H1 (cell line): Measurements from ENCODE around the gene ACSF3. TPM values are rescaled to one million over a fixed set of nuclear protein-coding genes. Genes with fewer than 3 reads are reported as not detected.

Experiments
- CTCF ChIA-PET: fragments of 300-600 bp; sonication (Branson Sonifier 250); formaldehyde crosslinking; loops from one replicate; lab custom pipeline; 2021; ENCODE audit not compliant: partially characterized antibody; lab: Charles Lee
- POLR2A ChIA-PET: fragments of 300-600 bp; sonication (Branson Sonifier 250); formaldehyde crosslinking; loops from one replicate; lab custom pipeline; 2021; ENCODE audit warnings: inconsistent platforms; ENCODE audit not compliant: partially characterized antibody; lab: Charles Lee
- DNase-seq, 2 experiments: peaks; one replicate each; pipeline versions ENCODE4 v3.0.0 to v3.0.0-alpha.2; 2010 to 2022; ENCODE audit warnings: low spot score in 2 of 2, low read depth in 1 of 2, mixed read lengths in 1 of 2
- FAIRE-seq: peaks from 2 replicates; lab custom pipeline; 2011; peaks lifted over from hg19 to GRCh38; lab: Jason Lieb, UNC
- H2AFZ ChIP-seq: 2 replicates; pipeline ENCODE4 v1.8.1; 2012; ENCODE audit warnings: low read length, inconsistent platforms
- H2AK5ac ChIP-seq: 2 replicates; pipeline ENCODE4 v1.6.1; 2013; ENCODE audit warnings: low read depth, low read length
- H2BK120ac ChIP-seq: replicated peaks from 2 replicates; pipeline ENCODE3; 2013; ENCODE audit warnings: low read depth, low read length, inconsistent platforms
- H2BK12ac ChIP-seq: 2 replicates; pipeline ENCODE4 v1.6.1; 2013; ENCODE audit warnings: low read depth, low read length
- H2BK15ac ChIP-seq: 2 replicates; pipeline ENCODE4 v1.6.1; 2013; ENCODE audit warnings: low read length
- H2BK20ac ChIP-seq: 2 replicates; pipeline ENCODE4 v1.6.1; 2013; ENCODE audit warnings: low read length
- H2BK5ac ChIP-seq: 2 replicates; pipeline ENCODE4 v1.6.1; 2013; ENCODE audit warnings: low read depth, low read length
- H3K14ac ChIP-seq: 2 replicates; pipeline ENCODE4 v1.6.1; 2013; ENCODE audit warnings: inconsistent platforms; ENCODE audit not compliant: insufficient read length
- H3K18ac ChIP-seq: 2 replicates; pipeline ENCODE4 v1.6.1; 2013; ENCODE audit warnings: low read length; ENCODE audit errors: extremely low read depth
- H3K23ac ChIP-seq: 2 replicates; pipeline ENCODE4 v1.6.1; 2013; ENCODE audit warnings: inconsistent platforms; ENCODE audit not compliant: insufficient read length
- H3K23me2 ChIP-seq: 2 replicates; pipeline ENCODE4 v1.6.1; 2013; ENCODE audit warnings: low read depth, low read length
- H3K27ac ChIP-seq: 2 replicates; pipeline ENCODE4 v1.6.1; 2011; ENCODE audit warnings: low read depth, low read length, inconsistent platforms
- H3K27me3 ChIP-seq, 4 experiments: replicated peaks in 1 of 4; 1 replicate in 1 of 4; 2 replicates in 3 of 4; pipeline versions ENCODE4 v1.6.1 to v1.8.1; 2011 to 2013; ENCODE audit warnings: low read length in 3 of 4, mild to moderate bottlenecking in 3 of 4, inconsistent platforms in 2 of 4, mixed read lengths in 2 of 4, moderate library complexity in 1 of 4; ENCODE audit not compliant: control insufficient read depth in 3 of 4, insufficient read depth in 3 of 4; ENCODE audit errors: extremely low read depth in 1 of 4
- H3K36me3 ChIP-seq, 4 experiments: 2 replicates each; pipeline versions ENCODE4 v1.6.1 to v1.8.1; 2011 to 2013; ENCODE audit warnings: mild to moderate bottlenecking in 4 of 4, low read length in 3 of 4, moderate library complexity in 2 of 4, control low read depth in 1 of 4, inconsistent platforms in 1 of 4; ENCODE audit not compliant: insufficient read depth in 4 of 4, control insufficient read depth in 2 of 4
- H3K4ac ChIP-seq: replicated peaks from 2 replicates; pipeline ENCODE3; 2013; ENCODE audit warnings: low read length, low read depth, mixed read lengths, inconsistent platforms; ENCODE audit not compliant: insufficient read length
- H3K4me1 ChIP-seq, 4 experiments: replicated peaks in 1 of 4; 1 replicate in 1 of 4; 2 replicates in 3 of 4; pipeline versions ENCODE4 v1.6.1 to v1.8.1; 2011 to 2013; ENCODE audit warnings: low read length in 3 of 4, inconsistent platforms in 2 of 4, mixed read lengths in 1 of 4; ENCODE audit not compliant: insufficient read depth in 4 of 4, control insufficient read depth in 3 of 4
- H3K4me2 ChIP-seq, 2 experiments: 2 replicates each; pipeline versions ENCODE4 v1.6.1 to v1.8.1; 2011 to 2013; ENCODE audit warnings: low read depth in 2 of 2, low read length in 2 of 2, control low read depth in 1 of 2, inconsistent platforms in 1 of 2, mild to moderate bottlenecking in 1 of 2; ENCODE audit not compliant: insufficient read depth in 1 of 2
- H3K4me3 ChIP-seq, 4 experiments: fragments of 200-600, 300-600 bp in 1 of 4; sonication (generic), shearing (Covaris generic), sonication (Bioruptor Twin) in 1 of 4; 2 replicates each; pipeline versions ENCODE4 v1.5.1 to v1.8.1; 2011 to 2016; ENCODE audit warnings: low read length in 4 of 4, low read depth in 3 of 4, control low read depth in 2 of 4, inconsistent platforms in 2 of 4, mild to moderate bottlenecking in 2 of 4, mixed read lengths in 1 of 4, moderate library complexity in 1 of 4; ENCODE audit not compliant: insufficient read depth in 2 of 4; ENCODE audit errors: extremely low read depth in 1 of 4
- H3K56ac ChIP-seq: replicated peaks from 2 replicates; pipeline ENCODE3; 2013; ENCODE audit warnings: low read depth, mild to moderate bottlenecking, mixed read lengths, low read length, inconsistent platforms; ENCODE audit not compliant: insufficient read length
- H3K79me1 ChIP-seq: 2 replicates; pipeline ENCODE4 v1.6.1; 2013; ENCODE audit warnings: low read depth, low read length, control low read depth
- H3K79me2 ChIP-seq, 2 experiments: 2 replicates each; pipeline versions ENCODE4 v1.6.1 to v1.8.1; 2012 to 2013; ENCODE audit warnings: low read length in 2 of 2, mild to moderate bottlenecking in 2 of 2, inconsistent platforms in 1 of 2; ENCODE audit not compliant: insufficient read depth in 2 of 2, control insufficient read depth in 1 of 2
- H3K9ac ChIP-seq, 4 experiments: replicated peaks in 1 of 4; 1 replicate in 1 of 4; 2 replicates in 3 of 4; pipeline versions ENCODE4 v1.6.1 to v1.8.1; 2011 to 2013; ENCODE audit warnings: low read depth in 3 of 4, low read length in 3 of 4, control low read depth in 2 of 4, mild to moderate bottlenecking in 2 of 4, moderate library complexity in 2 of 4, inconsistent platforms in 1 of 4; ENCODE audit errors: extremely low read depth in 1 of 4
- H3K9me3 ChIP-seq, 2 experiments: 2 replicates each; pipeline versions ENCODE4 v1.6.1 to v1.8.1; 2012 to 2013; ENCODE audit warnings: mild to moderate bottlenecking in 2 of 2, moderate library complexity in 2 of 2, control low read depth in 1 of 2, inconsistent platforms in 1 of 2, low read depth in 1 of 2, low read length in 1 of 2, mixed read lengths in 1 of 2; ENCODE audit not compliant: insufficient read depth in 2 of 2
- H4K20me1 ChIP-seq, 2 experiments: replicated peaks in 1 of 2; 2 replicates each; pipeline versions ENCODE3 to v1.8.1; 2011 to 2013; ENCODE audit warnings: inconsistent platforms in 2 of 2, low read length in 2 of 2, mild to moderate bottlenecking in 1 of 2; ENCODE audit not compliant: insufficient read depth in 2 of 2, control insufficient read depth in 1 of 2
- H4K5ac ChIP-seq: 2 replicates; pipeline ENCODE4 v1.6.1; 2013; ENCODE audit warnings: low read length, low read depth, mixed read lengths, inconsistent platforms; ENCODE audit not compliant: insufficient read length
- H4K8ac ChIP-seq: 2 replicates; pipeline ENCODE4 v1.8.0; 2013; ENCODE audit warnings: mild to moderate bottlenecking, moderate library complexity, low read length, inconsistent platforms; ENCODE audit not compliant: insufficient read depth; ENCODE audit errors: extremely low read depth
- H4K91ac ChIP-seq: replicated peaks from 2 replicates; pipeline ENCODE3; 2013; ENCODE audit warnings: low read length, mixed read lengths, inconsistent platforms; ENCODE audit not compliant: insufficient read length
- GABPA ChIP-seq: IDR thresholded peaks from 2 replicates; pipeline ENCODE4 v1.6.1; 2011; ENCODE audit warnings: mild to moderate bottlenecking, low read length, moderate library complexity, borderline replicate concordance; ENCODE audit not compliant: insufficient read depth
- WGBS, 2 experiments: shearing (Covaris generic) in 1 of 2; methylation state at CpG; one replicate each; pipeline versions ENCODE4 v1.1.6 to v1.1.7; 2013 to 2015; ENCODE audit warnings: low lambda C conversion rate in 2 of 2, mixed read lengths in 2 of 2, inconsistent platforms in 1 of 2, low coverage in 1 of 2, missing lambda C conversion rate in 1 of 2; ENCODE audit not compliant: insufficient replicate concordance in 2 of 2, insufficient coverage in 1 of 2, insufficient read length in 1 of 2; ENCODE audit errors: extremely low coverage in 1 of 2, missing lambda C conversion rate in 1 of 2; 5-methylcytosine and 5-hydroxymethylcytosine counted together
- polyA plus RNA-seq, 7 experiments: library from polyadenylated mRNA; depleted of rRNA in 3 of 7; stranded (reverse) in 5 of 7; unstranded in 2 of 7; fragments of >200 nt in 5 of 7; fragments of 200-250 nt in 2 of 7; gene quantifications; 1 replicate in 5 of 7; 2 replicates in 1 of 7; 4 replicates in 1 of 7; pipeline versions ENCODE4 v1.2.1 to v1.2.3, GENCODE V29; 2011 to 2013; ENCODE audit warnings: missing spikeins in 2 of 7, mixed read lengths in 2 of 7
- total RNA-seq: library from RNA; stranded (reverse); fragmentation: NEBNext Ultra II Directional; extraction: Animal tissue kit (Norgen Biotek cat#: 25700); gene quantifications from 2 replicates; pipeline ENCODE4 v1.2.1, GENCODE V29; 2021

Gene ACSF3
- total and polyA plus RNA-seq, 2 of the 8 experiments (the other 6 are each of a cell fraction or from before 2014, with no cell fraction given), result 15.6 to 22.9 TPM

DNA sequence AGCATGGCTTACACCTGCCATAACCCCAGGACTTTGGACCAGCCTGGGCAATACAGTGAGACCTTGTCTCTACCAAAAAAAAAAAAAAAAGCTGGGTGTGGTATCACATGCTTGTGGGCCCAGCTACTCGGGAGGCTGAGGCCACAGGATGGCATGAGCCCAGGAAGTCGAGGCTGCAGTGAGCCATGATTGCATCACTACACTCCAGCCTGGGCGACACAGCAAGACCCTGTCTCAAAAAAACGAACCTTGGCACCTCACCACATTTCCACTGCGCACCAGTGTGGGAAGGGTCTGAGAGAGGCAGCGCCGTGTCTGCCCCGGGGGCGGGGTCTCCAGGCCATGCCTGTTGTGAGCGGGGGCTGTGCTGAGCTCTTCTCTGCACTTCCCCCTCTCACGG lies 6.3 kb downstream of the ACSF3 start:
- Histone ChIP-seq H2BK120ac (no peak overlapping the region), H3K4me2 (no peak overlapping the region), H2BK12ac (no peak overlapping the region), H3K4me3 (no peak overlapping the region), H3K23me2 (no peaks in the 10 kb centered on the region), H4K8ac (no peak overlapping the region), H2BK20ac (no peak overlapping the region), H3K79me1 (peaks cover 21% of the 10 kb centered on the region), H3K79me2 (peaks cover 0 to 42% of the 10 kb centered on the region in 2 experiments; a peak in 2 of 4 replicates), H2BK15ac (no peak overlapping the region), H2BK5ac (no peak overlapping the region), H3K23ac (no peak overlapping the region), H3K18ac (no peak overlapping the region), H3K27me3 (no peaks in the 10 kb centered on the region), H3K27ac (no peak overlapping the region), H3K4me1 (peaks cover 0 to 13% (median 9%) of the 10 kb centered on the region in 4 experiments; a peak in 5 of 7 replicates), H2AK5ac (no peak overlapping the region), H4K5ac (no peak overlapping the region), H4K20me1 (peaks cover 2 to 18% of the 10 kb centered on the region in 2 experiments), H3K9ac (no peak overlapping the region), H3K56ac (no peak overlapping the region), H3K14ac (no peak overlapping the region), H3K4ac (no peak overlapping the region), H3K36me3 (peaks cover 0 to 15% (median 11%) of the 10 kb centered on the region in 4 experiments; a peak in 5 of 8 replicates), H2AFZ (no peak overlapping the region), H3K9me3 (no peaks in the 10 kb centered on the region), H4K91ac (no peak overlapping the region)
- DNase-seq, result no peak
- ChIA-PET CTCF (interaction anchor here (1.0 to 2.2 kb wide), 4 partner anchors 10 to 193 kb away, joined by 3 to 5 read pairs (median 3); no protein-coding TSS in a partner anchor), POLR2A (interaction anchor here (0.8 kb wide), 1 partner anchor 29 kb away, joined by 3 read pairs; no protein-coding TSS in a partner anchor)
- no peak for FAIRE-seq
- WGBS, 2 experiments, result 87% methylated on average over 10 of the region's 11 CpGs; no CpG with 5 or more reads in 1 of the 2 experiments
- TF ChIP-seq GABPA, result no peak
